ENCODE results near the gene CCDC57.

The CCDC57 gene

GRCh38 chr17:82246040-82246364, 33.4 kb upstream of the CCDC57 start:
- DNase-seq (ENCODE audit: low spot score), result no peak

- DNase-seq (ENCODE audit: low spot score), result no peak
These were observed 32.7 kb upstream of the CCDC57 start for GRCh38 chr17:82245134-82246039.

DNA sequence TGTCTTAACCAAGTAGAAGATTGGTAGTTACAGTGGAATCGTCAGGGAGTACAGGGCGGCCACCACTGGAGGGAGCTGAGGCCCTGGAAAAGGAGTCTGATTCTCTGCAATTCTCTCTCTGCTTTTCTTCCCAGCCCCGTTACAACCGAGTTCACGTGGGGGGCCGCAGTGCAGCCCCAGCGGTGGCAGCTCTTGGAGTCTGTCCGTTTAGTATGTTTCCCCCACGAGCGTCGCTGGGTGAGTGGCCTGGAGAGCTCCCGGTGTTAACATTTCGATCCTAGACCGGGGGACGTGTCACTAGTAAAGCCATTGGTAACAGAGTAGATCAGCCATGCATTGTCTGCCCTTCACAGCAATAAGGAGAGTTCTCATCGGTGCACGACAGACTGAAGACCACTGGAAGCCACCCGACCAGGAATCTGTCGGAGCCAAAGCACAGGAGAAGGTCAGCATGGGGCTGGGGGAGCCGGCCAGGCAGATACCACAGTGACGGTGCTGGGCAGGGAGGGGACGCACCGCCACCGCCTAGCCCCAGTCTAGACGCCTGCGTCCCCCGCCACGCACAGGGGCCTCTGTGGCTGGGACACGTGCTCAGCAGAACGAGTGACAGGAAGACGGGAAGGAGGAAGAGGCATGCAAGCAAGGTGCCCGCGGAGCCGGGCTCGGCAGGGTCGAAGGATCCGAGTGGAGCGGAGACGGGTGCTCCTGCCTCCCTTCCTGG, 31.9 kb upstream of the CCDC57 start:
- no peak for DNase-seq (ENCODE audit: low spot score)

DNA sequence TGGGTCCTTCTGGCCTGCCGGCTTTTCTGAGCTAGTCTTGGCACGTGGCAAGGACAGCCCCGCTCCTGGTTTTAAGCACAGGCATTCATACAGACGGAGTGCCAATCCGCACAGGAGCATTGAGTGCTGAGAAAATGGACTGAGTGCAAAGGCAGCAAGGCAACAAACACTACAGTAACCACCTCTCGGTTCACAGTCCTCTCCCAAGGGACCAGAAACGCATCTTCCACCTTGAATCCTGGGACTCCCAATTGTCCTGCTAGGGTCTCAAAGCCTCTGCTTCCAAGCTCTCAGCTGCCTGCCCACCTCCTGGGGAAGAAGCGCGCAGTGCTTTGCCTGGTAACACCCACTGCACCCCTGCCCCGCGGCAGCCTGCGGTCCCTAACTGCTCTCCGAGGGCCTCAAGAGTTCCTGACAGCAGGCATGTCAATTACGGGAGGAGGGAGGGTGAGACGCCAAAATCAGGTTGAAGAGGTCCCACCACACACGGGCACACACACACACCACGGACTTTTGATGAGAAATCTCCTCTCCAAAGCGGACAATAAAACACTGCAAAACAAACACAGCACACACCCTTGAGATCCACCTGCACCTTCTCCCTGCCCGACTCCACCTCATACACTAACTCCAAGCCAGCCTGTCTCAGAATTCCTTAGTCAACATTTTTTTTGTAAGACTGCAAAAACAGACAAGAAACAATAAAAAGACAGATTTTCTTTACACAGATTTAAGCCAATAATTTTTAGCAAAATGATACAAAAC, 31.2 kb upstream of the CCDC57 start:
- no peak for DNase-seq (ENCODE audit: low spot score)

- DNase-seq (ENCODE audit: low spot score), result no peak
These were observed 30.5 kb upstream of the CCDC57 start for GRCh38 chr17:82242977-82243647.

GRCh38 chr17:82242698-82242976, 30.0 kb upstream of the CCDC57 start:
- no peak for DNase-seq (ENCODE audit: low spot score)

- DNase-seq (ENCODE audit: low spot score), result no peak
These were observed 29.5 kb upstream of the CCDC57 start for GRCh38 chr17:82241926-82242697.

- no peak for DNase-seq (ENCODE audit: low spot score)
These were observed 28.7 kb upstream of the CCDC57 start for GRCh38 chr17:82241183-82241925.

- no peak for DNase-seq (ENCODE audit: low spot score)
These were observed 28.0 kb upstream of the CCDC57 start for GRCh38 chr17:82240506-82241182.

GRCh38 chr17:82239926-82240505, 27.4 kb upstream of the CCDC57 start:
- no peak for DNase-seq (ENCODE audit: low spot score)

DNA sequence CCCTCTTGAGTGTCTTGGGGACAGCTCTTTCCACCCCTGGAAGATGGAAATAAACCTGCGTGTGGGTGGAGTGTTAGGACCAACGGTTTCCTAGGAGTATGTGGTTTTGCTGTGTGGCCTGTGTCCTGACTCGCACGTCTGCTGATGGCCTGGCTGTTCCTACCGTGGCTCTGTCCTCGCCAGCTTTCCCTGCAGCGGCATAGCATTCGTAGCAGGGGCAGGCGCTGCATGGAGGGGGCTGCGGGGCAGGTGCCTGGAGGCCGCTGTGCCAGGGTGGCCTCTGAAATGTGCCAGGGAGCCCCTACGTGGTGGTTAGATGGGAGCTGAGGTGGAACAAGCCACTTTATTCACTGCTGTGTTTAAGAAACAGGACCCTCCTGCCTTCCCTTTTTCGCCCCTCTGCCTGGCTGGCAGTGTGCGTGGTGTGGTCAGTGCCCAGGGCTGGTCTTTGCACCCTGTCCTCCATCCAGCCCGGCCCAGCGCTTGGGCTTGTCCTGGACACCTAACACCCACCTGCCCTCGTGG, 26.8 kb upstream of the CCDC57 start:
- no peak for DNase-seq (ENCODE audit: low spot score)

DNA sequence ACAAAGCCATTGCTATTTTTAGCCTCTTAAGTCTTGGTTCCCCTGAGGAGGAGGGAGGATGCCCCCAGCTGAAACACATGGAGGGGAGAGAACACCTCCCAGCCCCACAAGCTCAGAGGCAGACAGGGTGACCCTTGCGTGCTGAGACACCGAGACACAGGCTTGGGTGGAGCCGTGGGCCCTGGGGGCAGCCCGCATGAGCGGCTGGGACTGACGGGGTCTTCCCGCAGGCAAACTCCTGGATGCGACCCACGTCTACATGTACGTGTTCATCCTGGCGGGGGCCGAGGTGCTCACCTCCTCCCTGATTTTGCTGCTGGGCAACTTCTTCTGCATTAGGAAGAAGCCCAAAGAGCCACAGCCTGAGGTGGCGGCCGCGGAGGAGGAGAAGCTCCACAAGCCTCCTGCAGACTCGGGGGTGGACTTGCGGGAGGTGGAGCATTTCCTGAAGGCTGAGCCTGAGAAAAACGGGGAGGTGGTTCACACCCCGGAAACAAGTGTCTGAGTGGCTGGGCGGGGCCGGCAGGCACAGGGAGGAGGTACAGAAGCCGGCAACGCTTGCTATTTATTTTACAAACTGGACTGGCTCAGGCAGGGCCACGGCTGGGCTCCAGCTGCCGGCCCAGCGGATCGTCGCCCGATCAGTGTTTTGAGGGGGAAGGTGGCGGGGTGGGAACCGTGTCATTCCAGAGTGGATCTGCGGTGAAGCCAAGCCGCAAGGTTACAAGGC, 26.0 kb upstream of the CCDC57 start:
- DNase-seq (ENCODE audit: low spot score), result no peak

- DNase-seq (ENCODE audit: low spot score), result no peak
These were observed 25.3 kb upstream of the CCDC57 start for GRCh38 chr17:82237746-82238471.

GRCh38 chr17:82237083-82237745, 24.6 kb upstream of the CCDC57 start:
- no peak for DNase-seq (ENCODE audit: low spot score)

DNA sequence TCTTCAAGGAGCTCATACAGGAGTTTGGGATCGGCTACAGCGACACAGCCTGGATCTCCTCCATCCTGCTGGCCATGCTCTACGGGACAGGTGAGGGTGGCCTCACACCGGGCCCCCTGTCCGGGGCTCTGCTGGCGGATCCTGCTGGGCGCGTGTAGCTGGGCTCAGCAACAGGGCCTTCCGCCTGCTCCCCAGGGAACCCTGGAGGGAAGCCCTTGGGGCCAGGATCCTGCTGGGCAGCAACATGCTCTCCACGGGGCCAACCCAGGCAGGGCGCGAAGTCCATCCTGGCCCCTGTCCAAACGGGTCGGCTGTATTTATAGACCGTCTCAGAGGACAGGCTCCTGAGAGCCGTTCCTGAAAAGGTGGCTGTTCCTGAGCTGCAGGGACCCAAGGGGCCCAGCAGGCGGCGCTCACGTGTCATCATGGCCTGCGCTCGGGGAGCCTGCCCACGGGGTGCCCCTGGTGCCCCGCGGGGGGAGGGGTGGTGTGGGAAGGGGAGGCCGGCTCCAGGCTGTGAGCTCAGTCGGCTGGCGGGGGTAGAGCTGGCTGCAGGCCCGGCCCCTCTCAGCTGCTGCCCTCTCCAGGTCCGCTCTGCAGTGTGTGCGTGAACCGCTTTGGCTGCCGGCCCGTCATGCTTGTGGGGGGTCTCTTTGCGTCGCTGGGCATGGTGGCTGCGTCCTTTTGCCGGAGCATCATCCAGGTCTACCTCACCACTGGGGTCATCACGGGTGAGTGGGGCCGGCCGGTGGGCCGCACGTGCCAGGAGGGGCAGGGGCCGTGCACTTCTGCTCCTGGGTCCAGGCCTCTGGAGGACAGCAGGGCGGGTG, 23.7 kb upstream of the CCDC57 start:
- DNase-seq (ENCODE audit: low spot score), result peak; percentile 87

DNA sequence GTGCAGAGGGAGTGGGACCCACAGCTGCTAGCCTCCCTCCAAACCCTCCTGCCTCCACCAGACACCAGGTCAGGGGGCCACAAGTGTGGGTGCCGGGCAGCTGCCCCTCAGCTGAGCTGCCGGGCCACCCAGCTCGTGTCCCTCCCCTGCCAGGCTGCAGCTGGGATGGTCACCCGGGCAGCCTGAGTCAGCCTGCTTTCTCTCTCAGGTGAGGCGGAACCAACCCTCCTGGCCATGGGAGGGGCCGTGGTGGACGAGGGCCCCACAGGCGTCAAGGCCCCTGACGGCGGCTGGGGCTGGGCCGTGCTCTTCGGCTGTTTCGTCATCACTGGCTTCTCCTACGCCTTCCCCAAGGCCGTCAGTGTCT, 23.1 kb upstream of the CCDC57 start:
- DNase-seq (ENCODE audit: low spot score), result no peak

Measured in iPS-NIHi11 (cell line).